ENCODE measurements around the gene NCAN.
"Not testable (repeated sequence)": the region's sequence is repeated elsewhere in the genome, so short reads cannot be mapped to it uniquely, and the experiment has no call there.

GRCh38 chr19:19173243-19173642, 38.5 kb upstream of the NCAN start:
- TF ChIP-seq, protein P1, sequence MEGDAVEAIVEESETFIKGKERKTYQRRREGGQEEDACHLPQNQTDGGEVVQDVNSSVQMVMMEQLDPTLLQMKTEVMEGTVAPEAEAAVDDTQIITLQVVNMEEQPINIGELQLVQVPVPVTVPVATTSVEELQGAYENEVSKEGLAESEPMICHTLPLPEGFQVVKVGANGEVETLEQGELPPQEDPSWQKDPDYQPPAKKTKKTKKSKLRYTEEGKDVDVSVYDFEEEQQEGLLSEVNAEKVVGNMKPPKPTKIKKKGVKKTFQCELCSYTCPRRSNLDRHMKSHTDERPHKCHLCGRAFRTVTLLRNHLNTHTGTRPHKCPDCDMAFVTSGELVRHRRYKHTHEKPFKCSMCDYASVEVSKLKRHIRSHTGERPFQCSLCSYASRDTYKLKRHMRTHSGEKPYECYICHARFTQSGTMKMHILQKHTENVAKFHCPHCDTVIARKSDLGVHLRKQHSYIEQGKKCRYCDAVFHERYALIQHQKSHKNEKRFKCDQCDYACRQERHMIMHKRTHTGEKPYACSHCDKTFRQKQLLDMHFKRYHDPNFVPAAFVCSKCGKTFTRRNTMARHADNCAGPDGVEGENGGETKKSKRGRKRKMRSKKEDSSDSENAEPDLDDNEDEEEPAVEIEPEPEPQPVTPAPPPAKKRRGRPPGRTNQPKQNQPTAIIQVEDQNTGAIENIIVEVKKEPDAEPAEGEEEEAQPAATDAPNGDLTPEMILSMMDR (IDR thresholded peaks at IDR 0.05; ENCODE audit: low read length), result not testable (repeated sequence)
- TF ChIP-seq EZH2 (IDR thresholded peaks at IDR 0.05; ENCODE audit: borderline replicate concordance, low read length), result not testable (repeated sequence)

Measured in OCI-LY1 (cell line).